HG02759 (cell line): ENCODE measurements around the gene XPO5.
A peak's percentile ranks its signal among the peaks of the same experiment; 100 is the strongest.
"Not testable (repeated sequence)": the region's sequence is repeated elsewhere in the genome, so short reads cannot be mapped to it uniquely, and the experiment has no call there.

Source experiments
- ATAC-seq: cut with Tn5 transposase; IDR thresholded peaks from one replicate; pipeline ENCODE4 v1.9.1; 2021; ENCODE audit warnings: mild to moderate bottlenecking, moderate library complexity; ENCODE audit not compliant: unreplicated experiment

Gene XPO5

GRCh38 chr6:43575772-43576551 lies at the start of gene XPO5, which contains the start of gene POLH:
XPO5 (minus strand) TSS chr6:43576038; CDS start chr6:43575864, 174 bp downstream.
POLH (plus strand) TSS chr6:43576185; CDS start chr6:43582320, 6,135 bp downstream.
- ATAC-seq: peak; percentile 91

GRCh38 chr6:43625393-43625992 lies 49.7 kb upstream of the XPO5 start:
- ATAC-seq: no peak

- ATAC-seq: no peak
Measured at GRCh38 chr6:43624786-43625288, 49.0 kb upstream of the XPO5 start.

GRCh38 chr6:43623880-43624785 lies 48.3 kb upstream of the XPO5 start:
- ATAC-seq: no peak

GRCh38 chr6:43622541-43622940 lies 46.7 kb upstream of the XPO5 start:
- ATAC-seq: no peak

- ATAC-seq: no peak
Measured at GRCh38 chr6:43621836-43622180, 46.0 kb upstream of the XPO5 start.

GRCh38 chr6:43621078-43621835 lies 45.4 kb upstream of the XPO5 start:
- ATAC-seq: no peak

GRCh38 chr6:43616725-43617472 lies 41.1 kb upstream of the XPO5 start:
- no peak for ATAC-seq

- ATAC-seq: no peak
Measured at GRCh38 chr6:43614396-43614730, 38.5 kb upstream of the XPO5 start.

- ATAC-seq: no peak
Measured at GRCh38 chr6:43613721-43614395, 38.0 kb upstream of the XPO5 start.

- no peak for ATAC-seq
Measured at GRCh38 chr6:43610431-43610830, 34.6 kb upstream of the XPO5 start.

- no peak for ATAC-seq
Measured at GRCh38 chr6:43609402-43609801, 33.6 kb upstream of the XPO5 start.

GRCh38 chr6:43608807-43609206 lies 33.0 kb upstream of the XPO5 start:
- ATAC-seq: no peak

- no peak for ATAC-seq
Measured at GRCh38 chr6:43608310-43608763, 32.5 kb upstream of the XPO5 start.

- ATAC-seq: no peak
Measured at GRCh38 chr6:43606019-43606418, 30.2 kb upstream of the XPO5 start.

GRCh38 chr6:43604174-43604573 lies 28.3 kb upstream of the XPO5 start:
- no peak for ATAC-seq

GRCh38 chr6:43600595-43600994 lies 24.8 kb upstream of the XPO5 start:
- ATAC-seq: no peak

GRCh38 chr6:43593938-43594337 lies 18.1 kb upstream of the XPO5 start:
- ATAC-seq: no peak

- ATAC-seq: not testable (repeated sequence)
Measured at GRCh38 chr6:43589564-43589963, 13.7 kb upstream of the XPO5 start.
